ENCODE data around the gene TMEM212. TPM values are rescaled to one million over a fixed set of nuclear protein-coding genes. Genes with fewer than 3 reads are reported as not detected.
"Not testable (repeated sequence)": the region's sequence is repeated elsewhere in the genome, so short reads cannot be mapped to it uniquely, and the experiment has no call there.

The TMEM212 gene
- total RNA-seq, 1 experiment from 2014 or later, result not detected

DNA sequence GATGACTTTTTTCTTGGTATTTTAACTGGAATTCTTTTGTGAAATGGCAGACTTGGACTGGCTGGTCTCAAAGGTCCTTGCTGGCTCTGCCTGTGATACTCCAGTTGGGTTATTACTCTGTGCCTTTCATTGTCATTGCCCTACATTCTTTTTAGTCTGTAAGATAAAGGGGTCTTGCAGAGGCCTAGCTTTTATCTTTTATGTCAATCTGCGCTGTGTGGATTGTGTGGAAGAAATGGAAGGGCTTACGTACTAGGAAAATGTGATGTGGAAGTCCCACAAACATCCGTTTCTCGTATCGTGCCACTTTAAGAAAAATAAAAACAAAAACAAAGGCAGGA, 8.7 kb upstream of the TMEM212 start:
- DNase-seq (ENCODE audit: low spot score), result no peak

DNA sequence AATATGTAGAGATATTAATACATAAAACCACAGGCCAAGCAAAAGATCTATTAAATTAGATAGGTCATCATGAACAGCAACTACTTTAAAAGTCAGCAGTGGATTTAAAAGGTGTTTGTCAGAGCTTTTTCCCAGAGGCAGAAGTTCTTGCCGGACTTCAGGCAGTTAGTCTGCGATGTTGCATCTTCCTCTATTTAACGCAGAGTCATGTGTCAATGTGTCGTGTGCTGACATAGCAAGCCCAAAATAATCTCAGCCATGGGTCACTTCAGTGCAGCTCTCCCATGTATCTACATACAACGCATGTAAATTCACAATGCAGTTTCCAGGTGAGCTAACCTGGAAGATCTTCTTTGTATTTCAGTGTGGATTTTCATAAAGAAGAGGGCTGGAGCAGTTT, 8.0 kb upstream of the TMEM212 start:
- no peak for DNase-seq (ENCODE audit: low spot score)

DNA sequence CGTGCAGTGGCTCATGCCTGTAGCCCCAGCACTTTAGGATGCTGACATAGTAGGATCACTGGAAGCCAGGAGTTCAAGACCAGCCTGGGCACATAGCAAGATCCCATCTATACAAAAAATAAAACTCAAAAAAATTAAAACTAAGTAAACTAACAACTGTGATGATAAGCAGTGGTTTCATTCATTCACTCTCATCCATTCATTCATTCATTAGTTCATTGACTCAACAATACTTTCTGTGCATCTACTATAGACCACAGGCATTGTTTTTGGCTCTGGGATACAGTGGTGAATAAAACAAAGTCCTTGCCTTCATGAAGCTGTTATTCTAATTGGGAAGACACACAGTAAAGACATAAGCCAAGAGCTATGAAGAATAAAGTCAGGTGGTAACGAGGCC, 7.5 kb upstream of the TMEM212 start:
- DNase-seq (ENCODE audit: low spot score), result no peak

DNA sequence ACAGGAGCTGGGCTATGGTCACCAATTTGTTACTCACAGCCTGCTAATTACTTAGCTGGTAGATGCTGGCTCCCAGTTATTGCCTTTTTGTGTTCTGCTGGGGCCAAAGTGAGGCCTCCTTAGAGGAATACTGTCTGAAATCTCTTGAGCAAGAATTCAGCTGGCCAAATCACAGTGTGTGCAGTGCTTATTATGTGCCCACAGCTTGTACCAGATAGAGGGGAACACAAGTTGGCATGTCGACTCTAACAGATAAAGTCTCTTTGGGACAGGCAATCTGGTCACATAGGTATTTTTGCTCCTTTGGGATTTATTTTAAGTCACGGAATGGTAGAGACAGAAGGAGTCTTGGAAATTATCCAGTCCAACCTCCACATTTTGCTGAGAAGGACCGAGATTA, 6.3 kb upstream of the TMEM212 start:
- no peak for DNase-seq (ENCODE audit: low spot score)

DNA sequence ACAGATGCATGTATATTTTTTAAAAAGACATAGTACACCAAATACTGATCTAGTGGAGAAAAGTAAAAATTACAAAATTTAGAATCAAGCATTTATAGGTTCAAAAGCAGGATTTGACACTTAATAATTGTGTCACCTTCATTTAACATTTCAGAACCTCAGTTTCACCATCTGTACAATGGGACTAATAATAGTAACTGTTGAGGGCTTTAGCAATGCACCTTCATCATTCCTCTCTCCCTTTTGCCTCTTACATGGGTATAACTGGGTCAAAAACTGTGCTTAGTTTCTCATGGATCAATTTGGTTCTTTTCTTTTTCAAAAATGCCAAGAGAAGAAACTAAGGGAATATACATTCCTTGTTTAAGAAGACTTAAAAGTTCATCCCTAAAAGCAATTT, 5.5 kb upstream of the TMEM212 start:
- DNase-seq (ENCODE audit: low spot score), result no peak

DNA sequence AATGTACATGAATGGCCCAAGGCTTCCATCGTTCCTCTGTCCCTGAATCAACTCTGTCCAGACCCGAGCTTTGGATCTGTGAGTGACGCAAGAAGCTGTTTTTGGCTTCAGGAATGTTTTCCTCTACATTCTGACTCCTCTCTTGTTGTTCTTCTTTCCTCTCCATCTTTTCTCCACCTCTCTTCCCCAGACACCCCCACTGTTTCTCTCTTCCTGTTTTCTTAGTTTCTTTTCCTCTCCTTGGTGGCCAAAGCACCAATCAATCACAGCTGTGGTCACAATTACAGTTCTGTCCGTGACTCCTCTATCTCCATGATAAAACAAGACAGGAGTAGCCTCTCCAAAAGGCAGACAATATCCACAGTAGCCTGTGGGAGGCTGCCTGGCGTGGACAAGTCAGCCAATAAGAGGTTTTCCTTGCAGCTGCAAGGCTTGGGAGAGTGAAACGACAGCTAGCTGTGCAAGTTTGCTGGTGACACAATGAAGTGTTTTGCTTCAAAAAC, 4.9 kb upstream of the TMEM212 start:
- DNase-seq (ENCODE audit: low spot score), result no peak

DNA sequence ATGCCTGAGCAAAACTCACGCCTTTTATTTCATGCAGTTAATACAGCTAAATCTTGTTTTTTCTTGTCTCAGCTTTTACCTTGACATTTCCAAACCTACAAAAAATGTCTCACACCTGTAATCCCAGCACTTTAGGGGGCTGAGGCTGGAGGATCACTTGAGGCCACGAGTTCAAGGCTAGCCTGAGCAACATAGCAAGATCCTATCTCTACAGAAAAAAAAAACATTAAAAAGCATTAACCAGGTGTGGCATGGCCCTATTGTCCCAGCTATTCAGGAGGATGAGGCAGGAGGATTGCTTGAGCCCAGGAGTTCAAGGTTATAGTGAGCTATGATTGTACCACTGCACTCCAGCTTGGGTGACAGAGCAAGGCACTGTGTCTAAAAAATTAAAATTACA, 3.9 kb upstream of the TMEM212 start:
- no peak for DNase-seq (ENCODE audit: low spot score)

DNA sequence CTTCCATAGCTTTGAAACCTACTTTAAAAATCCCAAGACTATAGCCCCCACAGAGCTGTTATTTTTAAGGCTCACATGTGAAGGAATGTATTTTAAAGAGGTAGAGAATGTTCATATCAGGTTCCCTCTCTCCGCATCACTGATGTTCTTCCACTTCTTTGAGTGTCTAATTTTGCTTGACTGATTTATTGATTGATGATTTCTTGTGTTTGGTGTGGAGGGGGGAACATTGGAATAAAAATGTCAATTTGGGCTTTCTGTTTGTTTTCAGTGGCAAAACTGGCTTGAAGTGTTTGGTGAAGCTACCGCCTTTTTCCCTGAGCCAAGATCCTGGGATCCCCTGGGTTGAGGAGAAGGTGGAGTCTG, 2.7 kb upstream of the TMEM212 start:
- no peak for DNase-seq (ENCODE audit: low spot score)

DNA sequence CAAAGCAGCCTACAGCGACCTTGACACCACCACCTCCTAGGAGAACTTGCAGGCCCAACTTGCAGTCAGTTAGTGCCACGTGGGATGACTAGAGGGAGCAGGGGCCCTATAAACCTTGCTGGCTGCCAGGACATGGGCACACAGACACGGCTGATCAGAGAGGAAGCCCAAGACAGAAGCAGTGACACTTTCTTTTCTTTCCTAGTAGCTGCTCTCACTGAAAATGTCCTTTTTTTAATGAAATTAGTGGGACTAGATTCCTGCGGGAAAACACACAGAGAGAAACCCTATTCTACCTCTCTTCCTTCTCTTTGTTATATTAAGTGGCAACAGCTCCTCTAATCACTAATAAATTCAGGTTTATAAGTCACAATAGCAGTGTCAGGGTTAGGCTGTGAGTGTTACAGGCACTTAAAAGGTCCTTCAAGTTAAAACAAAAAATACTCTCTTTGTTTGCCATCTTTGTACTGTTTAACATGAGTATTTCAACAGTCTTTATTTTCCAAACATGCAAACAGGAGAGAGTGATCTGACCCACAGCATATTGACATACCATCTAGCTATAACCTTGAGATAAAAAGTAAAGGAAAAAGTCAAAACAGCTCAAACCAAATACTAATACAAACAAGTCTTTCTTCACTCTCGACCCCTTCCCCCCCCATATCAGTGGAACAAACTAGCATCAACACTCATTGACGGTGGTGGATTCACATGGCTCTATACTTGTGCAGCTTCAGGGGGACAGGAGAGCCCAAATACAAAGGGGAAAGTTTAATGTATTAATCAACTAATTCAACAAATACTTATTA, 2.1 kb upstream of the TMEM212 start:
- DNase-seq (ENCODE audit: low spot score), result no peak

DNA sequence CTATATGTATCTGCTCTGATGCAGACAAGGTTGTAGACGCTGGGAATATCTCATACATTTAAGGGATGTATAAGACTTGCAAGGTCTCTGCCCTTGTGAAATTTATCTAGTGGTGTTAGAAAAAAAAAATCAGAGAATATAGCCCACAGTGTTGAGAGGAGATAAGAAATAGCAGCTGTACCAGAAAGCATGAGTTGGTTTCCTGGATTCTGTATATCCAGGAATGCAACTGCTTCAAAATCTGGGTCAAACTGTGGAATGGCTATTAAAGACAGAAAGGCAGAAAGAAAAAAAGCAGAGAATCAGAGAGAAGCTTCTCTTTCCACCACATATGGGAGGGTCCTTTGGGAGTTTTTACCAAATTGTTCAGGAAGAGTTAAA, 1.5 kb upstream of the TMEM212 start:
- DNase-seq (ENCODE audit: low spot score), result no peak

DNA sequence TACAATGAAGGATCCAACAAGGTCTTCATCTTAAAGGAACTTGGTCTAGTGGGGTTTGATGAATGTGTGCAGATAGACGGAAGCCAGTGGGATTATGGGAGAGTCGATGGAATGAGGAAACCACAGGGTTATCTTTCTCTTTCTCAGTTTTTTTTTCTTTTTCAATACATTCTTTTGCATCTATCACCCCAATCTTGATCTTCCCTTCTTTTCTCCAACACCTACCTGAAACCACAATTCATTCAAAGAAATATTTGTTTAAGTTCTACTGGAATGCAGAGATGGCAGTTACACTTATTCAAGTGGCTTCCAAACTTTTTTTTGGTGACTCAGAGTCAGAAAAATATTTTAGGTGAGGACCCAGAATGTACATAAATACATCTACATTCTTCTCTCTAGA, 1.7 kb downstream of the TMEM212 start:
- no peak for DNase-seq (ENCODE audit: low spot score)

DNA sequence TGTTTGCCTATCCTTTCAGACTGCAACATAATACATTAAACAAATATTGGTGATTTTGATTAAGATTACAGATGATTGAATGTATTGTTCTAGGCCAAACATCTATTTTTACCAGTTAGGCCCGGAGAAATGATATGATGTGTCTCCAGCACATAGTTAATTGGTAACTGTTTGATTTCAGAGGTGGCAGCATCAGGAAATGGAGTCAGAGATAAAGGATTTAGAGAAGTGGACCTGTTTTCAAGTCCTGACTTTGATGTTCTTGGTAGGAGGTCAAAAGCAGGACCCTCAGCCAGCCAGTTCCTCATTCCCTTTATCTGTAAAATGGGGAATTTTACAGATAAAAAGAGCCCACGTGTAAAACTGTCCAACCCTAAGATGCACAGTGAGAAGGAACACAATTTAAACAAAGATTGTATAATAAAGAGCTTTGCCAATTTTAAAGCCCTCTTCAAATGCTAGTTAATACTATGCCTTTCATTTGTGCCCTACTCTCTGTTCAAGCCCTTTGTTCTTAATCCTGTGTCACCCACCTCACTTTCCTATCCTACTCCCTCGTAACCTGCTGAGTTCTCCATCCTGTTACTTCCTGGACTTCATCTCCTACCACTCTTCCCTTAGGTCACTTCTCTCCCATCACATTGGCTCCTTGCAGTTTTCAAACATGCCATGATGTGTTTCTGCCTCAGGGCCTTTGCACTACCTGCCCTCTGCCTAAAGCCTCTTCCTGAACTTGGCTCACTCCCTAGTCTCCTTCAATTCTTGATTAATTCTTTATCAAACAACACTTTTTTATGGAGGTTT, 2.5 kb downstream of the TMEM212 start:
- DNase-seq (ENCODE audit: low spot score), result no peak

DNA sequence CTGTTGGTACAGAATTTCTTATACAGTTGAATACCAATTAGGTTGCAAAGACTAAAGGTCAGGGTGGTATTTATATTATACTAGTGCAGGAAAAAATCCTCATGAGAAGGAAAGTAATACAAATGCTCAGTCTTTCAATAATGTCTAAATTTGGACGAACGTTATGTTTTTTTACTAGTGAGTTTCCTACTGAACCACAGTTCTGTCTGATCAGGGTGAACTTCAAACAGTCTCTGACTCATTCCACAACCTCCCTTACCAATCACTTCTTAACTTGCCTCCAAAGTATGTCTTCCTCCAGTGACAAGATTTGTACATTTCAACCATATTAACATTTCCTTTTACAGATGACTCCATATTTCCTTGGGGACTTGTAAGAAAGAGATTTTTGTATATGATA, 3.4 kb downstream of the TMEM212 start:
- DNase-seq (ENCODE audit: low spot score), result no peak

DNA sequence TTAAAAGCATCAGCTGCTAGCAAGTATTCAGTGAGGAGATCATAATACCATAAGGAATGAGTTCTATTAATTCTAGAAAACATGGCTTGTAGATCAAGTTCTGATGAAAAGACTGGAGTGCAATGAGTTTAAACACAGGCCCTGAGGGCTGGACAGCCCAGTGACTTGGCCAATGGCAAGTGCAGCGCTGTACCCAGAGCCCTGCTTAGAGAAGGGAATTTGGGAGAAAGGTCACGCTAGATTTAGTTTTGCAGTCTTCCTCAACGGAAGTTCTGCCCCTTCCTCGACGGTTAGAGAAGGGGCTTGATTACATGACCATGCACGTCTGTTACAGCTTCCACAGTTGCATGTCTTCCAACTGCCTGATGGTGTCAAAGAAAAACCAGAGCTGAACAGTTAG, 4.0 kb downstream of the TMEM212 start:
- no peak for DNase-seq (ENCODE audit: low spot score)

DNA sequence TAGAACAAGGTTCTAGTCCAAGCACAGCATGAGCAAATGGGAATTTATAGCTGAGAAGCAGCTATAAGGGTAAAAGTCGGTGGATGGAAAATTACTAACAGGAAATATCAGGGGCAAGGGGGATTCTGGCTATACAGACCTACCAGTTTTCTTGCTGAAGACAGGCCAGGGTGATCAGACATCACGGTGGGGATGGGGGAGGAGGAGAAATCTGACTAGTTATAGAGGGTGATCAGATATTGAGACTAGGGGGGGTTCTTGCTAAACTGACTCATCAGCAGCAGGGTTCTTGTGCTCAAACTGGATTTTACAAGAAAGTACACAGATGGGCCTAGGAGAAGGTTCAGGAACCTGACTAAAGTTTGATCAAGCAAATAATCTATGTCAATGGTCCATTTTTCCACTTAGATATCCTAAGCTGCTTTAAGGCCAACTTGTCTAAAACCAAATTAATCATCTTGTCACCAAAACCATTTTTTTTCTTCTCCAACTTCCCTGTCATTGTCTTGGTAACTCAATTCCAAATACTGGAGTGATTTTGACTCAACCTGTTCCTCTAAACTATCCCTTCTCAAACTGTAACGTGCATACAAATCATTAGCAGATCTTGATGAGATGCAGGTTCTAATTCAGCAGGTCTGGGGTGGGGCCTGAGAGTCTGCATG, 4.6 kb downstream of the TMEM212 start:
- DNase-seq (ENCODE audit: low spot score), result no peak

DNA sequence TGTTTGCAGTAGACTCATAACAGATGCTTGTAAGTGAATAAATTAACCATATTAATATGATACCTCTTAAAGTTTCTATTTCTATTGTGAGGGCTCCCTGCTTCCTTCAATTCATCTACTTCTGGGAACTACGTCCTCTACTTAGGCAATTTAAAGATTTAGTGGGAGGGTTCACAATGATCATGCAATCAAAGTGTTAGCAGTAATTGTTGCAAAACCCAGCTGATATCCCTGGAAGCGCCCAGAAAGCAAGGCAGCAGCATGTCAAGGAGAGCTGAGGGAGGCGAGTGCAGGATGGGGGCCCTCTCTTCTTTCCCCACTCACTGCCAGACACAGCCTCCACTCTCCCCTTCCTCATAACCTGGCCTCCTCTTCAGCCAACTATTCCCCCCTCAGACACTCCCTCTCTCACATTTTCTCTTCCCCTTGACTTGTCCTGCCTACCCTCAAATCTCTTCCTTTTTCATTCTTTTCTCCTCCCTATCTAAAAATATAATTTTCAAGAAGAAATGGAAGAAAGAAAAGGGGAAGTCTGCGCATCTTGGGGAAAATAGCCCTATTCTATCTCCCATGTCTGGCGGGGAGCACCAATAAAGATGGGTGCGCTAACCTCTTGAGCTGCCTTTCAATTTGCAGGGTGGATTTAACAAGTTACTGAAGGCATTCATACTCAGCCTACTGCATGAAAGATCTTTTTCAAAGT, 6.6 kb downstream of the TMEM212 start:
- DNase-seq (ENCODE audit: low spot score), result no peak

DNA sequence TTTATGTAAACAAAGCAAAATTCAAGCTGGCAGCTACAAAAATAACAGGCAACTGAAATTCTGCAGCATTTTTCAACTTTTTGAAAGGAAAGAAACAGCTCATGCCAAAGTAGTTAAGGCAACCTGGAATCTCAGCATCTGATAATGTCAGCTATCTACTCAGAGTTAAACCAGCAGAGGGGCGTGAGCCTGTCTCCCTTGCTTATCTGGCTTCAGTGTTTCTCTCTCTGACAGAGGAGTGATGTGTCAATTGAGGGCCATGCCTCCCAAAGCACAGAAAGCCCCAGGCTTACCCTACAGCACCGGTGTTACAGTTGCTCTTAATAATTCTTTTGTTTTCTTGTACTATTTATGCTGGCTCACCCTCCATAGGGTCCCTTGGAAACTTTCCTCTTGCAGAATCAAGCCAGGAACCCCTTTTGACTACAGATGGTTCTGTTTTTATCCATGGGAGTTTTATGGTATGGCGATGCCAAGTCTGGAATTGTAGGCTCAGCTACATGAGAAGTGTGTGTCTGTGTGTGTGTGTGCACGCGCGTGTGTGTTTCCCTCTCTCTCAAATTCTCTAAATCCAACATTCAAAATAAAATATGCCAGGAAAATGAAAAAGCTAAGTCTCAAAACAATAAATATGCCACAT, 7.3 kb downstream of the TMEM212 start:
- no peak for DNase-seq (ENCODE audit: low spot score)

DNA sequence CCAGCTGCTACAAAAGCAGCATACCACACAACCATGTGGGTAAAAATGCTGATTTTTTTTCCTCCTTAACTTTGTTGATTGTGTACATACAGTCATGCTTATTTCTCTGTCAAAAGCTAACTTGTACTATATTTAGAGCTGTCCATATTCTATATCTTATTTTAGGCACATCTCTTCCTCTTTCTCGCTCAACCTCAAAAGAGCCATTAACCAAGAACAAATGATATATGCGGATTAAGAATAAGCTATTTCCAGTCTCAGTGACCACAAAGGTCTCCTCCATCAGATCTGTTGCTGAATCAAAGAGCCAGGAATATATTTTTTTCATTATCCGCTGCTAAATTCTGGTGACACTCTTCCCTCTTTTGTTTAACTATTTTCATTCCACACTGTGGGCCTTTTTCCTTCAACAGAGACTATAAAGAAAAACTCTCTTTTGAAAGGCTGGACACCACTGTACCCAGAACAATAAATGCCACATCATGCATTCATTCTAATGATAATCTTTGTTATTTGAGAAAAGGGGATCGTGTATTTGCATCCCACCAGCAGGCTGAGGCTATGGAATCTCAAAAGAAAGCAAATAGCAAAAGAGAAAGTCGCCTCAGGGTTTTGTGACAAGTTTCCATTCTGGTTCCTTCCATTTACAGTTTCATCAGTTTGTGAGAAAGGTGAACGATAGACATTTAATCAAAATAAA, 8.0 kb downstream of the TMEM212 start:
- DNase-seq (ENCODE audit: low spot score), result no peak

DNA sequence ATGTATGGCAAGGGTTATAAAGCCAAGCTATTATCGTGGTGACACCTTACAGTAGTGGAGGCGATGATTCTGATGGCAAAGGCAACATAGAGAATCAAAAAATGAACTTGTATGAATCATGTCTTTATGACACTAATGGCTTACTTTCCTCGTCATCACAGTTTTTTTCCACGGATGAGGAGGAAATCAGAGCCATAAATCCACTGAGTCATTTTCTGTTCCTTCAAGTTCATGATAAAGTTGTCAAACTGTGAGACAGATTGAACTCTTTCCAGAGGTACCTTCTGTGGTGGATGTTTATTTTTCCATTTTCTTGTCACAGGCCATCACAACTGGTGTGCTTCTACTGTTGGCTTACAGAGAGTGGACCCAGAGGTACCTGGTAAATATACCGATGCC, 8.5 kb downstream of the TMEM212 start:
- no peak for DNase-seq (ENCODE audit: low spot score)

DNA sequence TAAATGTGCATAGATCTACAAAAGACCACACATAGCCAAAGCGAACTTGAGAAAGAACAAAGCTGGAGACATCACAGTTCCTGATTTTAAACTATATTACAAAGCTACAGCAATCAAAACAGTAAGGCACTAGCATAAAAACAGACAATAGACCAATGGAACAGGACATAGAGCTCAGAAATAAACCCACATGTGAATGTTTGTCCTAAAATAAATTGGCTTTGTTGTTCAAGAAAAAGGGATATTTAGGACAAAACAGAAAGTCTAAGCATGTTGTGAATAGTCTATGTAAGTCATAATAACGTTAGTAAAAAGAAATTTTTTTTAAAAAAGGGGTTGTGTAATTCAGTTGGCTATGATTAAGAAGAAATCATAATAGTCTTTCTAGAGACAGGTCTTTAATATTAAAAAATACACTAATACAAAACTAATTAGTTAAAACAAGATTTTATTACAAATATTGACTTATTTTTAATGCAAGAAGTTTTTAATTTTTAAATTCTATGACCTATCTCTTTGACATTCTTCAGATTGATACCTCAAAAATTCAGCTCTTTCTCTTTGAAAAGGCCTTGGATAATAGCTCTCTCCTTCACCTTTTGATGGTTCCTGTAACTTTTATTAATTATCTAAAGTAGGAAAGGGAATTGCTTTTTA, 11.6 kb downstream of the TMEM212 start:
- DNase-seq (ENCODE audit: low spot score), result no peak

DNA sequence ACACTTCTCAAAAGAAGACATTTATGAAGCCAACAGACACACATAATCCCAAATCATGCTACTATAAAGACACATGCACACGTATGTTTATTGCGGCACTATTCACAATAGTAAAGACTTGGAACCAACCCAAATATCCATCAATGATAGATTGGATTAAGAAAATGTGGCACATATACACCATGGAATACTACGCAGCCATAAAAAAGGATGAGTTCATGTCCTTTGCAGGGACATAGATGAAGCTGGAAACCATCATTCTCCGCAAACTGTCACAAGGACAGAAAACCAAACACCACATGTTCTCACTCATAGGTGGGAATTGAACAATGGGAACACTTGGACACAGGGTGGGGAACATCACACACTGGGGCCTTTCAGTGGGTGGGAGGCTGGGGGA, 15.6 kb downstream of the TMEM212 start:
- DNase-seq (ENCODE audit: low spot score), result not testable (repeated sequence)
